ENCODE results near the gene DPY30. TPM values are rescaled to one million over a fixed set of nuclear protein-coding genes. Genes with fewer than 3 reads are reported as not detected.
A peak's percentile ranks its signal among the peaks of the same experiment; 100 is the strongest.

DPY30 gene
- total RNA-seq, result 43.0 and 56.2 TPM in 2 replicates
- 143 and 169 TPM in 2 replicates for polyA plus RNA-seq

DNA sequence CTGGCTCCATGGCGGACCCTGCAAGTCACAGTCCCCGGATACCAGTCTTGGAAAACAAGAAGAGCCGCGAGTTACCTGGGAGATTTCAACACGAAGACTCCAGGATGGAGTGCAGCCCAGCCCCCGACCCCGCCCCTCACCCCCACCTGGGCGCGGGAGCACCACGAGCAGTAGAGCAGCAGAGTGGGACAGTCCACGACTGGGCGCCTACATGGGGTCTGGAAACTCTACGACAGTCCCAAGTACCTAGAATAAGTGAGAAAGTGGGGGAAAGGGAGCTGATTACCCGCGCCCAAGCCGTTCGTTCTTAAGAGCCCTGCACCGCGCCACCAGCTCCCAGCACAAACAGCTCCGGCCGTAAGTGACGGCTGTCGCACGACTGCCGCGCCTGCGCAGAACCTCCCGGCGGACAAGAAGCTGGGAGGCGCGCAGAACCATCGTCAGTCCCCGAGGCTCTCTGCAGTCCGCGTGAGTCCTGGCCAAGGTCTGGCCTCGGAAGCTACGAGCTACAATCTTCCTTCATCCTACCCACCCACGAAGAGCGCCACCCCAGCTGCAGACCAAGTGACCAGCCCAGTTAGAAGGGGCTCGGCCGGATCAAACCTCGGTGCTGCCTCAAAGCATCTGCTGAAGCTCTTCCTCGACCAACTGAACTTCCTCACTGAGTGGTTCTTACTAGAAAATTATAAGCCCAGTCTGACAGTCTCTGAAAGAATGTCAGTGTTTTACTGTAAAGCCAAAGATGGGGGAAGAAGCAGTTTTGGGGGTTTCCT lies at the start of gene DPY30:
Gene DPY30 (minus strand): TSS at position 359 of the 773 bp plus-strand sequence. CDS start 349 bp downstream, at position 10.
- DNase-seq (ENCODE audit: low read depth in 1 of 2, low spot score in 1 of 2), result peak; percentile 96 to 97
- no peaks in the 10 kb centered on the region for H3K9me3 ChIP-seq (ENCODE audit: low read depth)
- H3K4me1 ChIP-seq (ENCODE audit: low read depth), result peaks cover 6% of the 10 kb centered on the region
- TF ChIP-seq CTCF (IDR thresholded peaks at IDR 0.05; ENCODE audit: low read depth, low read length), result no peak
- no peaks in the 10 kb centered on the region for H3K36me3 ChIP-seq
- H3K27ac ChIP-seq, result peak within 1 kb of the TSS; percentile 82
- H3K4me3 ChIP-seq, result peak within 1 kb of the TSS; percentile 99
- no peaks in the 10 kb centered on the region for H3K27me3 ChIP-seq

GRCh38 chr2:32074134-32074506 lies 34.5 kb upstream of the DPY30 start:
- TF ChIP-seq CTCF (IDR thresholded peaks at IDR 0.05; ENCODE audit: low read depth, low read length), result no peak
- Histone ChIP-seq H3K4me3 (no peak overlapping the region), H3K4me1 (ENCODE audit: low read depth) (no peaks in the 10 kb centered on the region), H3K9me3 (ENCODE audit: low read depth) (no peaks in the 10 kb centered on the region), H3K36me3 (peaks cover 6% of the 10 kb centered on the region), H3K27me3 (no peaks in the 10 kb centered on the region), H3K27ac (peak overlapping the region; percentile 44)
- DNase-seq (ENCODE audit: low read depth in 1 of 2, low spot score in 1 of 2), result no peak

GRCh38 chr2:32067549-32067948 lies 27.9 kb upstream of the DPY30 start:
- Histone ChIP-seq H3K4me1 (ENCODE audit: low read depth) (peaks cover 5% of the 10 kb centered on the region), H3K27ac (no peak overlapping the region), H3K9me3 (ENCODE audit: low read depth) (no peaks in the 10 kb centered on the region), H3K27me3 (no peaks in the 10 kb centered on the region), H3K36me3 (peaks cover 6% of the 10 kb centered on the region), H3K4me3 (no peak overlapping the region)
- no peak for DNase-seq (ENCODE audit: low read depth in 1 of 2, low spot score in 1 of 2)
- TF ChIP-seq CTCF (IDR thresholded peaks at IDR 0.05; ENCODE audit: low read depth, low read length), result no peak

- H3K4me3 ChIP-seq, result peak overlapping the region; percentile 90
- H3K36me3 ChIP-seq, result no peaks in the 10 kb centered on the region
- H3K27ac ChIP-seq, result peak overlapping the region; percentile 90
- no peak for TF ChIP-seq CTCF (IDR thresholded peaks at IDR 0.05; ENCODE audit: low read depth, low read length)
- DNase-seq (ENCODE audit: low read depth in 1 of 2, low spot score in 1 of 2), result no peak
- H3K27me3 ChIP-seq, result no peaks in the 10 kb centered on the region
- H3K9me3 ChIP-seq (ENCODE audit: low read depth), result no peaks in the 10 kb centered on the region
- peaks cover 5% of the 10 kb centered on the region for H3K4me1 ChIP-seq (ENCODE audit: low read depth)
These were observed 25.1 kb upstream of the DPY30 start for GRCh38 chr2:32064713-32065112.

- H3K4me3 ChIP-seq, result peak overlapping the region; percentile 90
- no peak for TF ChIP-seq CTCF (IDR thresholded peaks at IDR 0.05; ENCODE audit: low read depth, low read length)
- no peaks in the 10 kb centered on the region for H3K36me3 ChIP-seq
- no peaks in the 10 kb centered on the region for H3K9me3 ChIP-seq (ENCODE audit: low read depth)
- H3K27ac ChIP-seq, result peak overlapping the region; percentile 90
- DNase-seq (ENCODE audit: low read depth in 1 of 2, low spot score in 1 of 2), result peak in 1 of 2 donors; percentile 48
- H3K4me1 ChIP-seq (ENCODE audit: low read depth), result peaks cover 5% of the 10 kb centered on the region
- H3K27me3 ChIP-seq, result no peaks in the 10 kb centered on the region
These were observed 24.5 kb upstream of the DPY30 start for GRCh38 chr2:32064021-32064601.
